EH (cell line): Measurements from ENCODE around the gene MYH9.
A peak's percentile ranks its signal among the peaks of the same experiment; 100 is the strongest.

Experiments used
- DNase-seq: peaks from one replicate; pipeline ENCODE4 v3.0.0-alpha.2; 2015; ENCODE audit warnings: low read depth

The MYH9 gene

GRCh38 chr22:36367479-36367878 lies 20.3 kb downstream of the MYH9 start:
- no peak for DNase-seq

GRCh38 chr22:36367066-36367465 lies 20.7 kb downstream of the MYH9 start:
- no peak for DNase-seq

GRCh38 chr22:36366291-36366708 lies 21.5 kb downstream of the MYH9 start:
- no peak for DNase-seq

GRCh38 chr22:36365020-36365411 lies 22.8 kb downstream of the MYH9 start:
- peak; percentile 96 for DNase-seq

GRCh38 chr22:36364255-36365019 lies 23.3 kb downstream of the MYH9 start:
- no peak for DNase-seq

GRCh38 chr22:36363349-36363981 lies 24.3 kb downstream of the MYH9 start:
- no peak for DNase-seq

- peak; percentile 73 for DNase-seq
These were observed 24.8 kb downstream of the MYH9 start for GRCh38 chr22:36362932-36363331.

- no peak for DNase-seq
These were observed 25.7 kb downstream of the MYH9 start for GRCh38 chr22:36362075-36362474.

- peak; percentile 80 for DNase-seq
These were observed 26.8 kb downstream of the MYH9 start for GRCh38 chr22:36360871-36361383.

GRCh38 chr22:36360011-36360410 lies 27.8 kb downstream of the MYH9 start:
- DNase-seq, result peak; percentile 59

- no peak for DNase-seq
These were observed 28.2 kb downstream of the MYH9 start for GRCh38 chr22:36359470-36359996.

GRCh38 chr22:36358533-36359469 lies 29.0 kb downstream of the MYH9 start:
- peak; percentile 72 for DNase-seq

GRCh38 chr22:36356708-36357624 lies 30.8 kb downstream of the MYH9 start:
- DNase-seq, result peak; percentile 63

- DNase-seq, result no peak
These were observed 31.9 kb downstream of the MYH9 start for GRCh38 chr22:36355894-36356293.

- no peak for DNase-seq
These were observed 32.4 kb downstream of the MYH9 start for GRCh38 chr22:36355362-36355761.

GRCh38 chr22:36352803-36353507 lies 34.8 kb downstream of the MYH9 start:
- DNase-seq, result no peak

GRCh38 chr22:36351921-36352802 lies 35.6 kb downstream of the MYH9 start:
- DNase-seq, result no peak

- DNase-seq, result peak; percentile 65
These were observed 36.8 kb downstream of the MYH9 start for GRCh38 chr22:36350751-36351594.
